Activated naive CD8-positive, alpha-beta T cell treated with anti-CD3 and anti-CD28 coated beads, Interleukin-2, amount 10 ng/mL, durations not matched to agents 7 days and 5 days (primary cell): Measurements from ENCODE around the gene PRKCE. TPM values are rescaled to one million over a fixed set of nuclear protein-coding genes. Genes with fewer than 3 reads are reported as not detected.

Experiments
- ATAC-seq: fragments of 150-1000 bp; cut with Tn5 transposase; one replicate; pipeline ENCODE4 v1.10.0; 2021; ENCODE audit warnings: low read depth, moderate library complexity
- POLR2A ChIA-PET: fragments of 350-600 bp; sonication (Branson Sonifier 250); formaldehyde crosslinking; loops from one replicate; lab custom pipeline; 2021; ENCODE audit warnings: antibody characterized with exemption; lab: Charles Lee
- DNase-seq: peaks from one replicate; pipeline ENCODE4 v3.0.0; 2021
- H3K27ac Mint-ChIP-seq: one replicate; pipeline ENCODE4 v1.8.0; 2022; ENCODE audit warnings: mild to moderate bottlenecking, mixed read lengths
- H3K27me3 Mint-ChIP-seq: one replicate; pipeline ENCODE4 v1.8.0; 2022; ENCODE audit warnings: mild to moderate bottlenecking, moderate library complexity, mixed read lengths
- H3K36me3 Mint-ChIP-seq: one replicate; pipeline ENCODE4 v1.8.0; 2021; ENCODE audit warnings: mild to moderate bottlenecking, mixed read lengths
- H3K4me1 Mint-ChIP-seq: one replicate; pipeline ENCODE4 v1.8.0; 2021; ENCODE audit warnings: mixed read lengths
- H3K4me3 Mint-ChIP-seq: one replicate; pipeline ENCODE4 v1.8.0; 2022; ENCODE audit warnings: mild to moderate bottlenecking, moderate library complexity, mixed read lengths
- H3K9me3 Mint-ChIP-seq: one replicate; pipeline ENCODE4 v1.8.0; 2021; ENCODE audit warnings: mixed read lengths
- total RNA-seq, 2 experiments: library from RNA; stranded (reverse); gene quantifications; one replicate each; pipeline ENCODE4 v1.2.3, GENCODE V29; 2021

Gene PRKCE
- total RNA-seq, 2 experiments from 2014 or later = 18.4 to 20.5 TPM

GRCh38 chr2:45754131-45755010, 102.9 kb downstream of the PRKCE start:
- no peak for ATAC-seq
- H3K4me1 Mint-ChIP-seq = peaks cover 2% of the 10 kb centered on the region
- H3K9me3 Mint-ChIP-seq = no peaks in the 10 kb centered on the region

DNA sequence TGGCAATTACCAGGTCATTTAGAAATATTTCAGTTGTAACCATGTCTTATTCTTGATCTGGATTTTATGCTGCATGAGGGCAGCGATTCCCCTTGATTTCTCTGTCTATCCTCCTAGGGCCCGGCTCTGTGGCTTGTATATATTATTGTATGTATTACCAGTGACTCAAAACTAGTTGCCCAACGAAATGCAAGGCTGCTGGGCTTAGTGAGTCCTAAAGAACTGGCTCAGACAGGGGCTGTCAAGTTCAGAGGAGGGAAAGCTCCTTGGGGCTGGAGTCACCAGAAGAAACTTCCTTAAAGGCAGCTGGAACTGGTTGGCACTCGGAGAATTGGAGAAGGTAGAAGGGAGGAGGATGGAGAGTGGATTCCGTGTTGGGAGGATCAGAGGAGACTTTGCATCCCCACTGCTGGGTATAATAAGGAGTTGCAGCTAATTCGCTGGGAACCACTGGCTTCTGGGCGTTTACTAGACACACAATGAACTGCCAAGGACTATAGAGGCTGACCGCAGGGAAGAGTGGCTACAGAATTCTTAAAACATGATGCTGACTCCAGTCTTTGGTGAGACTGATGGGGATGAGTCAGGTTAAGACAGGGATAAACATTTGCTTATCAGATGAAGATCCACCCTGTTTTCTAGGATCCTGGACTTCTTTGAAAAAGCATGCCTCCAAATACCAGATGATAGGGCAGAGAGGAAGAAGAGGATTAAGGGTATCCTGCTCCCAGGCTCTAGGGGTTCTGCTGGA, 104.3 kb downstream of the PRKCE start:
- Mint-ChIP-seq H3K27me3 (no peaks in the 10 kb centered on the region), H3K27ac (no peak overlapping the region), H3K36me3 (no peaks in the 10 kb centered on the region), H3K4me1 (peaks cover 2% of the 10 kb centered on the region), H3K4me3 (no peak overlapping the region), H3K9me3 (no peaks in the 10 kb centered on the region)
- no peak for DNase-seq
- POLR2A ChIA-PET = no interaction called here
- ATAC-seq = no peak

More at GRCh38 chr2:45754131-45755010, 102.9 kb downstream of the PRKCE start:
- DNase-seq = no peak
- Mint-ChIP-seq H3K36me3 (no peaks in the 10 kb centered on the region), H3K27ac (no peak overlapping the region), H3K27me3 (no peaks in the 10 kb centered on the region), H3K4me3 (no peak overlapping the region)
- POLR2A ChIA-PET = no interaction called here

- POLR2A ChIA-PET = no interaction called here
- H3K36me3 Mint-ChIP-seq = no peaks in the 10 kb centered on the region
These were observed 106.5 kb downstream of the PRKCE start for GRCh38 chr2:45758018-45758417.

GRCh38 chr2:45759310-45759851, 107.9 kb downstream of the PRKCE start:
- POLR2A ChIA-PET = no interaction called here
- H3K9me3 Mint-ChIP-seq = no peaks in the 10 kb centered on the region

More at GRCh38 chr2:45758018-45758417, 106.5 kb downstream of the PRKCE start:
- no peak overlapping the region for H3K27ac Mint-ChIP-seq
- no peaks in the 10 kb centered on the region for H3K9me3 Mint-ChIP-seq
- DNase-seq = no peak
- H3K4me3 Mint-ChIP-seq = no peak overlapping the region
- no peak for ATAC-seq
- no peaks in the 10 kb centered on the region for H3K4me1 Mint-ChIP-seq
- H3K27me3 Mint-ChIP-seq = no peaks in the 10 kb centered on the region

DNA sequence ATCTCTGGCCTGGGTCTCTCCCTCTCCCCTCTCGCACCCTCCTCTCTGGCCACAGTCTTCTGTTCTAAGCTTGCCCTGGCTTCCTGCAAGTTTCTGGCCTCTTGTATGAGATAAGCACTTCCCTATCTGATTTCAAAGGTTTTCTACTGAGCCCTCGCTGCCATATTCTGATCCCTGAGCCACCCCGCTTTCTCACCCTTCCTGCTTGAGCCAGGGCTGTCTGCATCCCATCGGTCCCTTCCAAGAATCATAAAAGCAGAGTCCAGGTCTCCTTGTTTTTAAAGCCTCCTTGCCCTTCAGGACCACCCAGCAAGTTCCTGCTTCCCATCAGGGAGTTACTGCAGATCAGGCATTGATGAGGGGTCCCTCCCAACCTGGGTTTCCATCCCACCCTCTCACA, 110.2 kb downstream of the PRKCE start:
- Mint-ChIP-seq H3K4me1 (peaks cover 2% of the 10 kb centered on the region), H3K4me3 (no peak overlapping the region), H3K27me3 (peaks cover 4% of the 10 kb centered on the region), H3K9me3 (no peaks in the 10 kb centered on the region), H3K36me3 (no peaks in the 10 kb centered on the region), H3K27ac (no peak overlapping the region)
- ATAC-seq (no peak), DNase-seq (no peak)
- POLR2A ChIA-PET = no interaction called here

More at GRCh38 chr2:45759310-45759851, 107.9 kb downstream of the PRKCE start:
- Mint-ChIP-seq H3K4me1 (no peaks in the 10 kb centered on the region), H3K36me3 (no peaks in the 10 kb centered on the region), H3K27me3 (no peaks in the 10 kb centered on the region), H3K27ac (no peak overlapping the region), H3K4me3 (no peak overlapping the region)
- ATAC-seq (no peak), DNase-seq (no peak)

- H3K27me3 Mint-ChIP-seq = peaks cover 4% of the 10 kb centered on the region
- ATAC-seq (no peak), DNase-seq (no peak)
- H3K9me3 Mint-ChIP-seq = no peaks in the 10 kb centered on the region
- H3K4me3 Mint-ChIP-seq = no peak overlapping the region
- POLR2A ChIA-PET = no interaction called here
- peaks cover 2% of the 10 kb centered on the region for H3K4me1 Mint-ChIP-seq
- no peaks in the 10 kb centered on the region for H3K36me3 Mint-ChIP-seq
- H3K27ac Mint-ChIP-seq = no peak overlapping the region
These were observed 111.8 kb downstream of the PRKCE start for GRCh38 chr2:45763255-45763654.

GRCh38 chr2:45763797-45764196, 112.3 kb downstream of the PRKCE start:
- H3K4me3 Mint-ChIP-seq = no peak overlapping the region
- H3K36me3 Mint-ChIP-seq = no peaks in the 10 kb centered on the region
- ATAC-seq = no peak
- DNase-seq = no peak
- H3K4me1 Mint-ChIP-seq = peaks cover 2% of the 10 kb centered on the region
- H3K9me3 Mint-ChIP-seq = no peaks in the 10 kb centered on the region
- POLR2A ChIA-PET = no interaction called here
- H3K27ac Mint-ChIP-seq = no peak overlapping the region
- peaks cover 6% of the 10 kb centered on the region for H3K27me3 Mint-ChIP-seq

DNA sequence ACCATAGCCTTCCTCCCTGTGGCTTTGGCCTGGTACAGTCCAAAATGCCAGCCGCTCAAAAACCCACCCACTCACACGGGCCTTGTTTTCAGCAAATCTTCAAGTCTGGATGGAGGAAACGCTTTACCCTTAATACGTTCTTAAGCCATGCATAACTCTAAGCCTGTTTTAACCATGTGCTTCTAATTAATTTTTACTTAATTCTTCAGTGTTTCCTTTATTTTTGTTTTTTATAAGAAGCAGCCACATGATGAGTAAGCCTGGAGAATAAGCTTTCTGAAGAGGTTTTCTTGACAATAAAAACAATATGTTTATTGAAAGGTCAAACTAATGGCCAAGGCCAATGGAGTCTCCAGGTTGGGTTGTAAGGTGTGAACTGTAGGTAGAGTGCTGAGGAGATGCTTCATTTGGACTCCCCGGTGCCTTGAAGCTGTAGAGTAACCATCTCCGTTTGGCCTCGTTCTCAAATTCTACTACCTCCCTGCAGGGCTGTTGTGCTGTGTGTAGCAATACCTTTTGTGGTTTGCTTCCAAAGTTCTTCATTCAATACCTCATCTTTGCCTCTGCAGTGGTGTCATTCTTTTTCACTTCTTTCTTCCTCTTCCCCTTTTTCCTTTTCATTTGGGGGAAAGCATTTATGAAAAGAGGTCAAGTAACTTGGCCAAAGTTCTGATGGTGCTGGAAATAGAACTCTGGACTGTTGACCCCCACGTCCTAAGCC, 113.7 kb downstream of the PRKCE start:
- DNase-seq (no peak), ATAC-seq (no peak)
- no peak overlapping the region for H3K4me3 Mint-ChIP-seq
- H3K27ac Mint-ChIP-seq = no peak overlapping the region
- no peaks in the 10 kb centered on the region for H3K9me3 Mint-ChIP-seq
- H3K4me1 Mint-ChIP-seq = peaks cover 2% of the 10 kb centered on the region
- H3K27me3 Mint-ChIP-seq = peaks cover 6% of the 10 kb centered on the region
- H3K36me3 Mint-ChIP-seq = no peaks in the 10 kb centered on the region
- POLR2A ChIA-PET = no interaction called here

DNA sequence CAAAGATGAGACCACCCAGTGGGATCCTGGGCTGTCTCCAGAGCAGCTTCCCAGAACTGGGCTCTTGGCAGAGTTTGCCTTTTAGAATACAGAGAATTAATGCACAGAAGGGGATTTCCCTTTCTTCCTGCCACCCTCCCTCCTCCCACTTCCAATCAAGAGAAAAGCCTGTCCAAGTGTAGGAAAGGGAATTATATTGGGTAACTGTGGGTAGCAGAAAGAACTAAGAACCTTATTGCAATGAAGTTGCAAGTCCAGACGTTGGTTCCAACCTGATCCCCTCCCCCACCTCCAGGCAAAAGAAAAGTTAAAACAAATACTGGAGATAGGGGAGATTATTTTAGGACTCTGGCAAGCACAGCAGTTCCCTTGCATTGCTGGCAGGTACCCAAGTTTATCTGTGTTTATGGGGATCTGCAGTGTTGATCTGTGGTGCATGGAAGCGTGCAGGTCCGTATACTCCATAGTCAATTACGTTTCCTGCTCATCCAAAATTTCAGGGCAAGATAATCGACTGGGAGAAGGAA, 114.3 kb downstream of the PRKCE start:
- Mint-ChIP-seq H3K36me3 (no peaks in the 10 kb centered on the region), H3K27ac (no peak overlapping the region), H3K4me1 (peaks cover 2% of the 10 kb centered on the region), H3K27me3 (peaks cover 6% of the 10 kb centered on the region), H3K9me3 (no peaks in the 10 kb centered on the region), H3K4me3 (no peak overlapping the region)
- POLR2A ChIA-PET = no interaction called here
- ATAC-seq = no peak
- DNase-seq = no peak

DNA sequence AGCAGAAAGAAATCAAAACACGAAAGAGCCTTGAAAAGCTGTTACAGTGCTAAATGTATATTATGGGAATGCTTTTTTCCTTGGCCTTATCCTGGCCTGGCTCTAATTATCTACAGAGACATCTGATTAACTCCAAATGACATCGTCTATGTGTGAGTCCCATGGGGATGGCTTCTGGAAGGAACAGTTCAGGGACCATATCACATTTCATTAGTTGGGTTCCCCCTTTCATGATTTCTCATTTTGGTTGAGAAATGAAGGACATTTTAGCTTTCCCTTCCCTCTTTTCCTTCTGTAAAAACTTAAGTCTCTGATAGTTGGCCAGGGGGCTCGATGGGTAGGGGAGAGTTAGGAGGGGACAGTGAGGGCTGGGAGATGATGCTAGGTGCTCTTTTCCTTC, 116.7 kb downstream of the PRKCE start:
- Mint-ChIP-seq H3K4me3 (no peak overlapping the region), H3K36me3 (no peaks in the 10 kb centered on the region), H3K4me1 (peaks cover 2% of the 10 kb centered on the region), H3K27me3 (peaks cover 6% of the 10 kb centered on the region), H3K9me3 (no peaks in the 10 kb centered on the region), H3K27ac (no peak overlapping the region)
- ATAC-seq (no peak), DNase-seq (no peak)
- POLR2A ChIA-PET = no interaction called here

- DNase-seq (no peak), ATAC-seq (no peak)
- POLR2A ChIA-PET = no interaction called here
- Mint-ChIP-seq H3K36me3 (no peaks in the 10 kb centered on the region), H3K27ac (no peak overlapping the region), H3K27me3 (peaks cover 6% of the 10 kb centered on the region), H3K4me1 (peaks cover 2% of the 10 kb centered on the region), H3K4me3 (no peak overlapping the region), H3K9me3 (no peaks in the 10 kb centered on the region)
These were observed 117.6 kb downstream of the PRKCE start for GRCh38 chr2:45769056-45769455.

- H3K36me3 Mint-ChIP-seq = no peaks in the 10 kb centered on the region
- POLR2A ChIA-PET = no interaction called here
- H3K9me3 Mint-ChIP-seq = no peaks in the 10 kb centered on the region
- H3K4me3 Mint-ChIP-seq = no peak overlapping the region
- ATAC-seq = no peak
- DNase-seq = no peak
- peaks cover 6% of the 10 kb centered on the region for H3K27me3 Mint-ChIP-seq
- H3K4me1 Mint-ChIP-seq = peaks cover 2% of the 10 kb centered on the region
- no peak overlapping the region for H3K27ac Mint-ChIP-seq
These were observed 118.5 kb downstream of the PRKCE start for GRCh38 chr2:45769854-45770576.
